Smooth muscle cell (in vitro differentiated cells): ENCODE data around the gene DAPL1. TPM values are rescaled to one million over a fixed set of nuclear protein-coding genes. Genes with fewer than 3 reads are reported as not detected.

ENCODE experiments used
- DNase-seq: peaks from one replicate; lab custom pipeline; 2025; ENCODE audit not compliant: unreplicated experiment; lab: John Stamatoyannopoulos, UW
- H2AFZ ChIP-seq: fragments of 200-600 bp; sonication (generic); 2 replicates; pipeline ENCODE4 v1.6.0; 2016; ENCODE audit warnings: antibody characterized with exemption, low read depth, mild to moderate bottlenecking
- H3F3A ChIP-seq: fragments of 200-600 bp; sonication (generic); 2 replicates; pipeline ENCODE4 v1.6.0; 2017; ENCODE audit warnings: antibody characterized with exemption, low read depth
- H3K27ac ChIP-seq: fragments of 200-600 bp; sonication (generic); 2 replicates; pipeline ENCODE4 v1.5.1; 2016; ENCODE audit warnings: low read depth, mild to moderate bottlenecking
- H3K27me3 ChIP-seq: fragments of 200-600 bp; sonication (generic); 2 replicates; pipeline ENCODE4 v1.6.1; 2016; ENCODE audit warnings: low read depth, mild to moderate bottlenecking
- H3K36me3 ChIP-seq: fragments of 200-600 bp; sonication (generic); 2 replicates; pipeline ENCODE4 v1.5.1; 2016; ENCODE audit warnings: low read depth
- H3K4me1 ChIP-seq: fragments of 200-600 bp; sonication (generic); 2 replicates; pipeline ENCODE4 v1.5.1; 2016; ENCODE audit warnings: low read depth
- H3K4me2 ChIP-seq: fragments of 200-600 bp; sonication (generic); 2 replicates; pipeline ENCODE4 v1.6.0; 2016; ENCODE audit warnings: mild to moderate bottlenecking
- H3K4me3 ChIP-seq: fragments of 200-600 bp; sonication (generic); 2 replicates; pipeline ENCODE4 v1.5.1; 2016; ENCODE audit warnings: mild to moderate bottlenecking
- H3K79me2 ChIP-seq: fragments of 200-600 bp; sonication (generic); 2 replicates; pipeline ENCODE4 v1.6.0; 2016; ENCODE audit warnings: low read depth, mild to moderate bottlenecking
- H3K9ac ChIP-seq: fragments of 200-600 bp; sonication (generic); 2 replicates; pipeline ENCODE4 v1.6.0; 2016; ENCODE audit warnings: low read depth
- H3K9me3 ChIP-seq: fragments of 200-600 bp; sonication (generic); replicated peaks from 2 replicates; pipeline ENCODE4 v1.5.1; 2016; ENCODE audit warnings: low read depth
- H4K20me1 ChIP-seq: fragments of 200-600 bp; sonication (generic); 2 replicates; pipeline ENCODE4 v1.6.0; 2016; ENCODE audit warnings: low read depth
- whole genome bisulfite sequencing: methylation state at CpG from one replicate; pipeline ENCODE4 v1.1.7; 2016; ENCODE audit warnings: low lambda C conversion rate; 5-methylcytosine and 5-hydroxymethylcytosine counted together
- polyA plus RNA-seq: library from polyadenylated mRNA; unstranded; fragments of >200 nt; fragmentation: Nextera tagmentation; extraction: Ambion mirVana; gene quantifications from 2 replicates; pipeline ENCODE4 v1.2.1, GENCODE V29; 2016
- total RNA-seq: library from RNA; depleted of rRNA; stranded (reverse); fragments of >200 nt; gene quantifications from 2 replicates; pipeline ENCODE4 v1.2.3, GENCODE V29; 2014
- TF ChIP-seq, protein P1 (sequence below): fragments of 200-600 bp; sonication (generic); IDR thresholded peaks from 2 replicates; pipeline ENCODE4 v1.5.1; 2017; ENCODE audit warnings: borderline replicate concordance, mild to moderate bottlenecking, antibody characterized with exemption; ENCODE audit not compliant: insufficient read depth, poor library complexity, severe bottlenecking

Gene DAPL1
- total and polyA plus RNA-seq, 2 experiments from 2014 or later: not detected

DNA sequence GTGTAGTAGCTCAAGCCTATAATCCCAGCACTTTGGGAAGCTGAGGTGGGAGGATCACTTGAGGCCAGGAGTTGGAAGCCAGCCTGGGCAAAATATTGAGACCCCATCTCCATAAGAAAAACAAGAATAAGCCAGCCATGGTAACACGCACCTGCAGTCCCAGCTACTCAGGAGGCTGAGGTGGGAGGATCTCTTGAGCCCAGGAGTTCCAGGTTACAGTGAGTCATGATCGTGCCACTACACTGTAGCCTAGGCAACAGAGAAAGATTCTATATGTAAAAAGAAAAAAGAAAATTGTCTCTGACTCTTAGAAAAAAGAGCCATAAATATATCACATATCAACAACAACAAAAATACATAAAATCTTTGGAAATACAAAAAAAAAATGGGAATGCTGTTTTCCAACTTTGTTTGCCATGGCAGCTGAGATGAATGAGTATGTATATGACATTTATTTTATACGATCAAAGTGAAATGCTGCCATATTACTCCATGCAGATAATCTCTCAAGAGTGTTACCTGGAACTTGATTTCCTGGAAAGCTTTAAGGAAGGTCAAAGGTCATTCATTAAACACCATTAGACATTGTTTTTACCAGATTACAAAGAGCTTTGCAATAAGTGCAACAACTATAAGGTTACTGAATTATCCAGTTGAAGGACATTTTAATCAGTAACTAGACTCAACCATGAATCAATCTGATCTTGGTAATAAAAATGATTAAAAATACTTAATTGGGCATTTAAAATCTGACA, 19.7 kb upstream of the DAPL1 start:
- TF ChIP-seq, protein P1, sequence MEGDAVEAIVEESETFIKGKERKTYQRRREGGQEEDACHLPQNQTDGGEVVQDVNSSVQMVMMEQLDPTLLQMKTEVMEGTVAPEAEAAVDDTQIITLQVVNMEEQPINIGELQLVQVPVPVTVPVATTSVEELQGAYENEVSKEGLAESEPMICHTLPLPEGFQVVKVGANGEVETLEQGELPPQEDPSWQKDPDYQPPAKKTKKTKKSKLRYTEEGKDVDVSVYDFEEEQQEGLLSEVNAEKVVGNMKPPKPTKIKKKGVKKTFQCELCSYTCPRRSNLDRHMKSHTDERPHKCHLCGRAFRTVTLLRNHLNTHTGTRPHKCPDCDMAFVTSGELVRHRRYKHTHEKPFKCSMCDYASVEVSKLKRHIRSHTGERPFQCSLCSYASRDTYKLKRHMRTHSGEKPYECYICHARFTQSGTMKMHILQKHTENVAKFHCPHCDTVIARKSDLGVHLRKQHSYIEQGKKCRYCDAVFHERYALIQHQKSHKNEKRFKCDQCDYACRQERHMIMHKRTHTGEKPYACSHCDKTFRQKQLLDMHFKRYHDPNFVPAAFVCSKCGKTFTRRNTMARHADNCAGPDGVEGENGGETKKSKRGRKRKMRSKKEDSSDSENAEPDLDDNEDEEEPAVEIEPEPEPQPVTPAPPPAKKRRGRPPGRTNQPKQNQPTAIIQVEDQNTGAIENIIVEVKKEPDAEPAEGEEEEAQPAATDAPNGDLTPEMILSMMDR: no peak
- no peak overlapping the region for H3K9ac ChIP-seq
- WGBS: 94% methylated on average over 3 of the region's 3 CpGs
- H3K36me3 ChIP-seq: no peaks in the 10 kb centered on the region
- no peaks in the 10 kb centered on the region for H4K20me1 ChIP-seq
- H2AFZ ChIP-seq: no peak overlapping the region
- no peak overlapping the region for H3K4me2 ChIP-seq
- H3K4me3 ChIP-seq: no peak overlapping the region
- H3F3A ChIP-seq: no peaks in the 10 kb centered on the region
- no peaks in the 10 kb centered on the region for H3K4me1 ChIP-seq
- no peaks in the 10 kb centered on the region for H3K79me2 ChIP-seq
- H3K9me3 ChIP-seq: no peaks in the 10 kb centered on the region
- DNase-seq: no peak
- H3K27ac ChIP-seq: no peak overlapping the region
- H3K27me3 ChIP-seq: no peaks in the 10 kb centered on the region

DNA sequence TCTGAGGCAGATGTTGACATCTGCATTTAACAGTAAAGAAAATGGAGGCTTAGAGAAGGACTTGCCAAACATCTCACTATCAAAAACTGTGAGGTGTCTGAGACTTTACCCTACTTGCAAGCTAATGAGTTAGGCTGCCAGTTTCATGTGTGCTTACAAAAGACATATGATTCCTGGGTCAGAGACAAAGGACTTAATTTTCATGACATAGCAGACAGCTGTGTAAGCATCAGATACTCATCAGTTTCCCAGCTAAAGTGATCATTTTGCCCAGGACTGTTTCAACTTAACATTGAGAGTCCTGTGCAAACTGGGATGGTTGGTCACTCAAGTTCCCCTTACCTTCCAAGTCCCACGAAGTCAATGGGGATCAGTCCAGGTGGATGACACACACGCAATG, 18.9 kb upstream of the DAPL1 start:
- WGBS: 87% methylated on average over 2 of the region's 2 CpGs
- Histone ChIP-seq H3K36me3 (no peaks in the 10 kb centered on the region), H3K79me2 (no peaks in the 10 kb centered on the region), H4K20me1 (no peaks in the 10 kb centered on the region), H3K4me2 (no peak overlapping the region), H2AFZ (no peak overlapping the region), H3K9ac (no peak overlapping the region), H3K9me3 (no peaks in the 10 kb centered on the region), H3F3A (no peaks in the 10 kb centered on the region), H3K27me3 (no peaks in the 10 kb centered on the region), H3K4me1 (no peaks in the 10 kb centered on the region), H3K4me3 (no peak overlapping the region), H3K27ac (no peak overlapping the region)
- no peak for DNase-seq
- TF ChIP-seq, protein P1: no peak

DNA sequence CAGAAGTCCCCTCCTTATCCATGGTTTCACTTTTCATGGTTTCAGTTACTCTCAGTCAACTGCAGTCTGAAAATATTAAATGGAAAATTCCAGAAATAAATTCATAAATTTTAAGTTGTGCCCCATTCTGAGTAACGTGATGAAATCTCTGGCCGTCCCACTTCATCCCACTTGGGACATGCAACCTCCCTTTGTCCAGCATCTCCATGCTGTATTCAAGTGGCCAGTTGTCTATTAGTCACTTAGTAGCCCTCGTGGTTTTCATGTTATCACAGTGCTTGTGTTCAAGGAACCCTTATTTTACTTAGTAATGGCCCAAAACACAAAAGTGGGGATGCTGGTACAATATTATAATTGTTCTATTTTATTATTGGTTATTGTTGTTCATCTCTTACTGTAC, 18.0 kb upstream of the DAPL1 start:
- no peaks in the 10 kb centered on the region for H4K20me1 ChIP-seq
- TF ChIP-seq, protein P1: no peak
- no peak for DNase-seq
- H3K27ac ChIP-seq: no peak overlapping the region
- H3K36me3 ChIP-seq: no peaks in the 10 kb centered on the region
- WGBS: 84% methylated on average over 3 of the region's 3 CpGs
- no peaks in the 10 kb centered on the region for H3F3A ChIP-seq
- no peak overlapping the region for H3K4me2 ChIP-seq
- no peak overlapping the region for H2AFZ ChIP-seq
- no peaks in the 10 kb centered on the region for H3K4me1 ChIP-seq
- H3K4me3 ChIP-seq: no peak overlapping the region
- H3K27me3 ChIP-seq: no peaks in the 10 kb centered on the region
- no peaks in the 10 kb centered on the region for H3K9me3 ChIP-seq
- no peaks in the 10 kb centered on the region for H3K79me2 ChIP-seq
- no peak overlapping the region for H3K9ac ChIP-seq

DNA sequence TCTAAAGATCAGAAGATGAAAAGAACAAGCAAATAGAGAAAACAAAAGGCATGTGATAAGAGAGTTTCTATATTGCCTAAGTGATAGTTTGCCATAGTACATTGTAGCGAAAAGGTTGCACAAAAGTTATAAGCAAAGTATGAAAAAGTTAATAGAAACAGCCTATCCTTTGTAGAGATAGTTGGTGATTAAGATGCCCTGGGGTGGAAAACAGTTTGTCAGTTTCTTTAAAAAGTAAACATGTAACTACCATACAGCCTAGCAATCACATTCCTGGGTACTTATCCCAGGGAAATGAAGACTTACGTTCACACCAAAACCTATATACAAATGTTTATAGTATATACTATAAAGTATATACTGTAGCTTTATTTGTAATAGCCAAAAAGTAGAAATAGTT, 16.9 kb upstream of the DAPL1 start:
- DNase-seq: no peak
- TF ChIP-seq, protein P1: no peak
- Histone ChIP-seq H3K4me1 (no peaks in the 10 kb centered on the region), H3K4me2 (no peak overlapping the region), H3K9ac (no peak overlapping the region), H3F3A (no peaks in the 10 kb centered on the region), H4K20me1 (no peaks in the 10 kb centered on the region), H3K27ac (no peak overlapping the region), H2AFZ (no peak overlapping the region), H3K4me3 (no peak overlapping the region), H3K79me2 (no peaks in the 10 kb centered on the region), H3K36me3 (no peaks in the 10 kb centered on the region), H3K9me3 (no peaks in the 10 kb centered on the region), H3K27me3 (no peaks in the 10 kb centered on the region)
- WGBS: 55% methylated on average over 2 of the region's 2 CpGs
